EL (cell line): ENCODE results near the gene MAP7D3.

Source experiments
- DNase-seq: peaks from one replicate; pipeline ENCODE4 v3.0.0-alpha.2; 2016

Gene MAP7D3

DNA sequence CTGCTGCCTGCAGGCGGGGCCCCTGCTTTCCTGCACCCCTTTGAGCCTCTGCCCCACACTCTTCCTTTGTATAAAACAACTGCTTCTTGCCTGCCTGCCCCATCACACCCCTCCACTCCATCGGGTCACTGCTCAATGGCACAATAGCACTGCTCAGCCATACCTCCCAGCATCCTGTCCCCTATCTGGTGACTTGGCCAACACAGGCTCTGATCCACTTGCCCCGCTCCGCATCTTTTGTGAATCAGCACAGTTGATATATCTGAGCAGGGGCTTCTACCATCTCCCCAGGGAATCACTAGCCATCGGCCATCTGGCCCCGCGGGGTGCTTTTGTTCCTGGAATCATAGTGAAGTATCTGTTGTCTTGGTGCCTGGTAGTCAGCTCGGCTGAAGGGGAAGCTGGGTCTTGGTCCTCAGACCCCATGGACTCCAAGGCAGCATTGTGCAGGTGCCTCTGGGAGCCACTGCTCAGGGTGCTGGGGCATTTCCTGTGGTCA, 45.3 kb downstream of the MAP7D3 start:
- no peak for DNase-seq

DNA sequence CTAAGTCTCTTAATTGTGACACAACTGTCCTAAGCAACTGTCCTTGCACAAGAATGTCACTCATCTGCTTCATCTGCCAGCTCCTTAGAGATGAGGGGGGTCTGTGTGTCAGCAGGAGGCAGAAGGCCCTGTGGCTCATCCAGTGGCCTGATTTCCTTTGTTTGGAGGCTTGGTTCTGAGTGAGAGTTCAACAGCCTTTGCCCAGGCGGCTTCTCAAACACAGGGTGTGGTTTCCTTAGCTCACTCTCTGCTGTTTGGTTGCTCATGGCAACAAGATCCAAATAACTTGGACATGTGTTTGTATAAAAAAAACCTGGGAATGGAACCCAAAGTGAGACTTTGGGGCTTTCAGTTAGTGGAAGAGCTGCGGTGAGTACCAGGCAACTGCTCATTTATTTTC, 46.6 kb downstream of the MAP7D3 start:
- peak; percentile 57 for DNase-seq

DNA sequence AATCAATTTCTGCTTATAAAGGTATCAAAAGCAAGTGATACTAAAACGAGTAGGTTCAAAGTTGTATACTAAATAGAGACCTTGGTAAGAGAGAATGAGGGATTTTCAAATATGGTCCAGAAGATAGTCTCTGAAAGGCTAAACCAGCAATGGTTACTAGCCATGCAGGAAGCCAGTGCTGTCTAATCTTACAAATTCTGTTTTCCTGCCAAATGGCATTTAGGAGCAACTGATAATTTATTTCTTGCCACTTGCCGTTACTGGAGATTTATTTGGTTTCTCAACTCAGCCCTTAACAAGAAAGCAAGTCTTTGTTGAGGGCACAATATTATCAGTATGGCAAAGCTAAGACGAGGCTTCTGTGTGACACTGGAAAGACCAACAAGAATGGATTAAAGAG, 47.2 kb downstream of the MAP7D3 start:
- no peak for DNase-seq

DNA sequence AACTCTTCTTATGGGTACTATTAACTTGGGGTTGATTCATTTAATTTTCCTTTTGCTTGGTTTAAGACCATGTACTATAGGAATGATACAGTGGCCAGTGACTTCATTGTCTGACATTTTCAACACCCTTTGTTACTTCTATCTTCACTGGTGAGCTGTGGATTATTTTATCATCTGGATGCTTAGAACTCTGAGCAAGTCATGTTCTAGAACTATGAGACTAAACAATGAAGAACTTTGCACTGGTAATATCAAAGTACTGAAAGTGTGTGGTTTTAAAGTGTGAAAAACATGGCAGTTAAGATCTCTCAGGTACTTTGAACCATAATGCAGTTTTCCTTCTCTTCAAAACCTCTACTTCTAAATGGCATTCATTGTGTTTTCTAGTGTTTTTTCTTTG, 47.8 kb downstream of the MAP7D3 start:
- DNase-seq: no peak

DNA sequence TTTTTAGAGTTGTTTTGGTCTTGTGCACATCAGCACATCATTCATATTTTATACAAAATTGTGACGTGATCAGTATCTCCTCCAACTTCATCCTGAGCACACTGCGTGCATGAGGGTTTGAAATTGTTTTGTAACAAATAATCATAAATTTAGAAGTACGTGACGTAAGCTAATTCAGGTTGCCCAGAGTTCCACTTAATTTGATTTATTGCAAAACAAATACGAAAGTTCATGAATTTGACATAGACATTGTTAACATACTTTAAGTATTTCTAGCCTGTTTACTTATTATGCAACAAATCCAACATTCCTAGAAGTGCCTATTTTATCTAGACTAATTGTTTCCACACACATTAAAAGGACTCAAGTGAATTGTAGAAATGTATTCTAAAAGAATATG, 48.3 kb downstream of the MAP7D3 start:
- peak; percentile 72 for DNase-seq

DNA sequence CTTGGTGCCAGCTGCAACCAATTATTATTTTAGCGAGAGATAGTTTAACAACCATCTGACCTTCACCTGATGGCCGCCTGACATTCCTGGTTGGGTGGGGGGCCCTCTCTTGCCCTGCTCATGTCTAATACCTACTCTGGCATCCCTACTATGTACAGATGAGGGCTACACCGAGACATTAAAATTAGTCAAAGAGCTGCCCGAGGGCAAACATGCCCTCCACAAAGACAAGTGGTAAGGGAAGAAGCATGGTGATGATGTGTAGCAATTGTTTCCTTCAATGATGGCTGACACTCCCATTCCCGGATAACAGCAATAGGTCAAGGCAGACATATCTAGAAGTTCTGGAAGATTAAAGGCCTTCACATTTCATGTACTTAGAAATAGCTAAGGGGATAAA, 49.6 kb downstream of the MAP7D3 start:
- DNase-seq: no peak

DNA sequence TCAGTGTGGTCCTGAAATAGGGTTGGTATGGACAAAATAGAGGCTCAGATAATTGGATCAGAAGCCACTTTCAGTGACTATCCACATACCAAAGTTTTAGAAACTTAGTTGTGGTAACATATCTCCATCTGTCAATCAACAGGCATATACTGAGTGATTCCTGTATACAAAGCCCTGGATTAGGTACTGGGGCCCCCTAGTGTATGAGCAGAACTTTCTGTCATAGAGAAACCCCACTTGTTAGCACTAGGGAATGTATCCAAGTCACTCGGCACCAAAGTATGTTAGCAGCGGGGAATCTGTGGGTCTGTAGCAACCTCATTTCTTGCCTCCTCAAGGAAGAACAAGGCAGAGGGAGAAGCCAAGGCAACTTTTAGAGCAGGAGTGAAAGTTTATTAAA, 50.7 kb downstream of the MAP7D3 start:
- peak; percentile 59 for DNase-seq

DNA sequence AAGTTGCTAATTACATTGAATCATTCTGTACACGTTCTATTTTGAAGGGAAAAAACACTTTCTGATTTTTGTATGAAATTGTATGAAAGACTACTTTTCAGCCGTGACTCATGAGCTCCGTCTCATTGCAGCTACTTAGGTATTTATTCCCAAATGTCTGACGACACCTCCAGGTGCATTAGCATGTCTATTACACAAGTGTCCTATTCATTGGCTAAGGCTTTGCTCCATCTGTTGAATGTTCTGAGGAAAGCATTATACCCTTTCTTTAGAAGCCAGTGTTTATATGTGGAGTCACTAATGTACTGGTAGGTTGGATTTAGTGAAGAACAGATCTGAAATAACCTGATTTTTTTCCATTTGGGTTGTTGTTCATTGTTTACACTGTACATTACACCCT, 51.8 kb downstream of the MAP7D3 start:
- no peak for DNase-seq

DNA sequence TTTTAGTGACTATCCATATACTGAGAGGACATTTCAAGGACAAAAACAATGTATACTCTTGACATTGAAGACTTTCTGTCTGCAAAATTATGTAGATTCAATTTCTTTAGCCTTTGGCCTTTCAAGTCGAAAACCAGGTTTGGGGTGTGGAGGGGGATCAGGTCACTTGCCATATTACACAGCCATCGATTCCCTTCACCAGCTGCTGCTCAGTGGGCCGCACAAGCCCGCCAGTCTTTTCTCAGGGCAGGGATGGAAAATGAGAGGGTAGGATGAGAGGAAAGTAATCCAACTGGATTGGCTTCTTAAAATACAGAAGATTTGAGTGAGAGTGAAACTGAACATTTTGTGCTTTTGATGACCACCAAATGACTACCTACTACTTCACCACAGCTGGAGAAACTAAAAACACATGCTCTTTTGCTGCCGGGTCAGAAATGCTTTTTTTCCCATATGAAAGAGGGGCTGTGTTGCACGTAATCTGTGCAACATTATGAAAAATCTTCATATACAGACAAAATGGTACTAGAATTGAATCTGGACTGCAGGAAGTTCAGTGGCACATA, 52.4 kb downstream of the MAP7D3 start:
- DNase-seq: no peak

DNA sequence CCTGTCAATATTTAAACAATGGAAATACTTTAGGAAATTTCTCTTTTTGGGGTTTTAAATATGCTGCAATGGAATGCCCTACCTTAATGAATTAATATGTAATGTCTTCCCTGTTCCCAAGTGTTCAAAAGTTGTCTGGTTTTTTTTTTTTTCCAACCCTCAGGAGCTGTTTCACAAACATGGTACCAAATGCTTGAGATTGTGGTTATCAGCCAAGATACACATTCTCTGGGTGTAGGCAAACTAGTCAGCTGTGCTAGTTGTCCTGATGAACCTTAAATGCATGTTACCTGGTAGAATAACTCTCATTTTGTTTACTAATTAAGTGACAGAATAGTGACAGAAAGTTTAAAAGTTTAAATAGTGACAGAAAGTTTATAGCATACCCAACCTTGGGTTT, 53.2 kb downstream of the MAP7D3 start:
- DNase-seq: no peak

DNA sequence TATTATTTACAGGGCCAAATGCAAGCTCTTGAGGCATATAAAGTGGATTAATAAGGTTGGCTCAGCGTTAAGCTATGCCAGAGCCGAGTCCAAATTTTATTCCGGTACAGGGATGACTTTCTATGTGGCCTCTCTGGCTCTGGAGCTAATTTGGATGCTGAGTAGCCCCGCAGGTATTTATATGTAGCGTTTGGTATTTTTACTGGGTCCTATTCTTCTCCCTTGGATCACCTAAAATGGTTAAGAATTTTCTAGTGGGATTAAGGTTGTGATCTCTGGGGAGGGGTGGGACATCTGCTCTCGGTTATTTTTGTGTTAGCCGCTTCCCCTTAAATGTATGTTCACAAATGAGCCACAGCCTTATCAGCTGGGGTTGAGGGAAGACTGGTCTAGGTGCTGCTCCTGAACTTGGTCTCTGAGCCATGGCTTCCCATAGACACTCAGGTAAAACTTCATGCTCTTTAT, 54.5 kb downstream of the MAP7D3 start:
- DNase-seq: peak; percentile 70

DNA sequence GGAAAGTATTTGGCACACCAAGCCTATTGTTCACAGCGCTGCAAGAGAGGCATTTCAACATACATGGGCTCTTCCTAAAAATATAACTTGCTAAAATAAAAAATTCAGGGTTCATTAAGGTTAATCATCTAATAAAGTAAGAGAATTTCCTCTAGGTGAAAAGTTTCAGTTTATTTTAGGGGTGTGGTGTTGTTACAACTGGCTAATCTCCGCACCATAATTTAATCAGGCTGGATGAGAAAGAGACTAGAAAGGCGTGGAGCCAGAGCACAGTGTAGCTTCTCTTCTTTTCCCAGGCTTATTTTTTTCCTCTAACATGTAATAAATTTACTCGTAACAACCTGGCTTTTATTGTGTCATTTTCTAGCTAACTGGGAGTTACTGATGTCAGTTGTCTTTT, 56.0 kb downstream of the MAP7D3 start:
- no peak for DNase-seq

DNA sequence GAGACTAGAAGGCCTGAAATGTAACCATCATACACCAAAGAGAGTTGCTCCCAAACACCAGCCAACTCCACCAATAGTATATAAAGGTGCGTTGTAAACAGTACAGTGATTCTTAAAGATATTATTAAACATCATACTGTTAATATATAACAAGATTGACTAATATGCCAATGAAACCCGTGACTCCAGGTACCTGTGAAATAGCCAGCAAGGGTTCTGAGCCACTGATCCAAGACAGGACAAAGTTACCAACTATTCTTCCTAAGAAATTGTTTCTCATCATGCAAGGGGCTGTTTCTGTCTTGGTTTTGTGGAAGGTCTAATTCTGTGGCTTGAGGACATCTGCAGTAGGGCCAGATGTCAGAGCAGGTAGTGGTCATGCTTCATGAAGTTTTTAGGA, 56.7 kb downstream of the MAP7D3 start:
- DNase-seq: no peak

DNA sequence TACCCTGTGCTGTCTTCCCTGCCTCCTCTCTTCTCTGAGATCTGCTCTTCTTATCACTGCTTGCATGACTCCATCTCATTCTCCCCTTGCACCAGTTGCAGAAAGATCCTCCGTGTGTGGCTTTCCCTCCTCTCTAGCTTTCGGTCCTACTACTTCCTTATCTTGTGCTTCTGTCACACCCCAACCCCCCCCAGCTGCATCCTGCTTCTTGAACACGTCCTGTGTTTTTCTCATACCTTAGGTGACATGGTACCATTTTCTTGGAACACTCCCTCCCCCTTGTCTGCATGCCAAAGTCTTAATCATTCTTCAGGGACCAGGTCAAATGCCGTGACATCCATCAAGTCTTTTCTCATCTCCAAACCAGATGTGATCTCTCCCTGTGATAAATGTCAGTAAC, 57.4 kb downstream of the MAP7D3 start:
- DNase-seq: no peak

DNA sequence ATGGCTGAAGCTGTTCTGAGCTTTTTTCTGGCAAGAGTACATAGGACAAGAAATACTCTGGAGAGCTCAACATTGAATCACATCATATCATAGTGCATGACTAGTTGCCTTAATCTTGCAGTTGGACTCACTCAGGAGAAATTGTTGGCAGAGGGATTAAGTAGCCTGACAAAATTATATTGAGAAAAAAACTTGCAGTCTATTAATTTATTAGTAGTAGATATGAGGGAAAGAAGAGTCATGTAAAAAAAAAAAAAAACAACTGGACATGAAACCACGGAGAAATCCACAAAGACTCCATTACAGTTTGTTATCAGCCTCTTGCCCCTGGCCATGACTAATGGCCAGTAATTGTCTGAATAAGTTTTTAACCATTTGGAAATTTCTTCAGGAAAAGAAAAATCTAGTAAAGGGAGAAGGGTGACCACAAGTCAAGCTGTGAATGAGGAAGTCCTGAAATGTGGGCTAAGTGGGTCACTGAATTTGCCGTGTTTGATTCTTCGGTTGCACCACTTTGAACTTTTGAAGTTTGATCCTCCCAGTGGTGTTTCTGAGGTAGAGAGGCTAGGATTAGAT, 58.3 kb downstream of the MAP7D3 start:
- peak; percentile 65 for DNase-seq

DNA sequence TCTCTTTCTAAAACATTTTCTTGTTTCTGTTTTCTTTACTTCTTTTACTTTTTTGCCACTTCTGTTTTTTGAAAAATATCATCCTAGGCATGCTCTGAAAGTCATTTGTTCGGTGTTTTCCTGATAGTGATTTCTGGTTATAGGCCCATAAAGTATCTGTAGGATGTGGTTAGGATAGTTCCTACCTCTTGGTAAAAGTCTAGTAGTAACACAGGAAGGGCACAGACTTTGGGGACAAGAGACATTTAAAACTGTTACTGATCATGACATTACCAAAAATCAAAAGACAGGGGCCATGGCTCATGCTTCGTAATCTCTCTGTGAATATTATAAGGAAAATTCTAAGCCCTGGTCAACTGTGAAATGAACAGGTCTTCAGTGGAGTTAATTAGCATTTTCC, 59.1 kb downstream of the MAP7D3 start:
- no peak for DNase-seq

DNA sequence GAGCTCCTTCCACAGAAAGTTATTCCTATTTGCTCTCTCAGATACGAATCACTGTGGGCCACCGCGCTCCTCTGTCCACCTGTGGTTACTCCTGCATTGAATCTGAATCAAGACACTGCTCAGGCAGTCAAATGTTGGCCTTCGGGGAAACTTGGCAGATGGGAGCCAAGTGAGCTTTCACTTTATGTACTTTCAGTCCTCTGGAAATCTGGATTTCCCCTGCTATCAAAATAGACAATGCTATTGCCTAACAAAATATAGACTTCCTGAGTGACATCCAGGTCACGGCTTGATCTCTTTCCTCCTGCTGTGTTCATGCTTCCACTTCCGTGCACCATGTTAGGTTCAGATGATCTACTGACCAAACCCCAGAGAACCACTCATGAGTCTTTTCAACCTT, 60.0 kb downstream of the MAP7D3 start:
- no peak for DNase-seq

DNA sequence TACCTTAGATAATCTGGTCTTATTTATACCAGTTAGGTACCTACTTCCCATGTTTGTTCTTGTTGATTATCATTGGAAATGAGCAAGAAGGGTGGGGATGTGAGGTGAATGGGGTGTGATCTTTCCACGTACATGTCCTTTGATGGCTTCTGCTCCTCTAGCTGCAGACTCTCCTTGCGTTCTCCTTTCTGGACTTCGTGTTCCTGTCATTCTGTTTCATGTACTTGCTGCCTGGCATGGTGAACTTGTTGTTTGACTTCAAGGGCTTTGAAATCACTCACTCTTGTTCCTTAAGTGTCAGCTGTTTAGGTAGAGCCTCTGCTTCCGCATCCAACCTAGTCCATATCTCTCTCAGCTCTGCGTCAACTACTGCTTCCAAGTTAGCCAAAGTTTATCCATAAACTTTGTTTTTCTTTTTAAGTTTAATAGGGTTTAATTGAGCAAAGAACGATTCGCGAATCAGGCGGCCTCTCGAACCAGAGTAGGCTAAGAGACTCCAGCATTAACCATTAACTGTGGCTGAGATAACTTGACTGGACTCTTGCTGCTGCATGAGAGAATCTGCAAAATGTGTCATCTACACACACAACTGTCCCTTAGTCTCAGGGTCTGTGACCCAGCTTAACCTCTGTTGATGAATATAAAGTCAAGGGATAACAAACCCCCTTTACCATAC, 61.0 kb downstream of the MAP7D3 start:
- no peak for DNase-seq

DNA sequence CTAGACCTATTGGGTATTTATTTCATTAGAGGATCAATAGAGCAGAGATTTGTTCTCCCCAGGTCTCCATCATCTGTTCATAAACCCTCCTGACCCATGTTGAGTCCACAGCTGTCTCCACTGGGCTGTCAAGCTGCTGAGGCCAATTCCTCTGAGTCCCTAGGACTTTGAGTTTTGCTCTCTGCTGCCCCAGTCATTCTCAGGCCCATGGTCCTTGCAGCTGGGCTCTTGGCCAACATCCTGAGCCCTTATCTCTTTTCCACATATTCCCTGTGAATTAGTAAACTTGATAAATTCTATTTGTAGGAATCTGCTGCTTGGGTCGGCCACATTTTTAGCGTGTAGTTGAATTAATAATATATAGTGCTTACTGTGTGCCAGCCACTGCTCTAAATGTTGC, 62.0 kb downstream of the MAP7D3 start:
- no peak for DNase-seq

DNA sequence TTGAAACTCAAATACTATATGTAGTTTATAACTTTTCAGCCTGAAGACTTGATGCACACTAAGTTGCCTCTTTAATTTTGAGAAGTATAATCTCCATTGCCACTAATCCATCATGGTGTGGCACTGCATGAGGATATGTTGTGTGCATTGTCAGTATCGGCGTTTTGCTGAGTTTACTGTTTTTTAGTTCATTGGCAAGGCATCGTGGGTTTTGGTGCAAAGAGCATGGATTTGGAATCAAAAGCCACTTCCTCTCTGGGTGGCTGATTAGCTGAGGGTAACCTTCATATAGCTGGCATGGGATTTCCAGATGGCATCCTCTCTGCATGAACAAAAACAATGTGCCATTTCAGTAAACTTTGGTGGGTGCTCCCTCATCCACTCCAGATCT, 65.2 kb downstream of the MAP7D3 start:
- DNase-seq: no peak

DNA sequence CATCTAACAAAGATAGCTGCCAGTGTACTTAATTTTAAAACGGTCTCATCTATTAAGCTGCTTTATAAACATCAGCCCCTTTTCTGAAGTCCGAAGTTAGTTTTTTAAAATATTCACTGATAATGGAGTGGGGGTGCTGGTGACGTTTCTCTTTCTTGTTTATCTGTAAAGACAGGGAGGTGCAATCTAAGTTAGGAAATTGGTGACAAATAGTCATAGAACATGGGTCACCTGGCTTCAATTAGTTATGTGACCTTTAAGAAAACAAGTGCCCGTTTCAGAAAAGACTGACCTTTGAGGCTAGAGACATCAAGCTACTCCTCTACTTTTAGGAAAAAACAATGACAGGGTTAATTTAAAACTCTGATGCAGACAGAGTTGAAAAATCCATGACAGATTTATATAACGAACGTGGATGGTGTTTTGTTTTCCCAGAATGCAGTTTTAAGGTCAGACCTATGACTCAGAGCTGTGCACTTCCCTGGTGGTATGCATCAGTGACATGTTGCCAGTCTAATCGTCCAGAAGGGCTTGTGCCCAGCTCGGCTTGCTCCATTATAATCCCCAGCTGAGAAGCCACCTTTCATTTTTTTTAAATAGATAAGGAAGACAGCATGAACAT, 65.7 kb downstream of the MAP7D3 start:
- peak; percentile 68 for DNase-seq

DNA sequence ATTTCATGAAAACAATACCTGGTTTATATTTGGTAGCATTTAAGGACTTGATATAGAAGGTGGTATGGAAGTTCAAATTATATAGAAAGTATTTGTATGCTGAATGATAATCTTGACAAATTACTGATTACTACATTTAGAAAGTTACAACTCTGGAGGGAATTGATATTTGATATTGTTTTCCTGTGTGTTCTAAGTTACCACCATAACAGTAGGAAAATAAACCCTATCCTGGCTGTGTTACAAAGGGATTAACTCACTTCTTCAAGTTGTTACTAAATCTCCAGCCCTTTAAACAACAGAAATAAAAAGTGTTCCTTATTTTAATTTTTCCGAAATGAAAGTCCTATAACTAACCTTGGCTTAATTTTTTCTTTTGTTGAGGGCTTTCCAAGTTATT, 67.3 kb downstream of the MAP7D3 start:
- DNase-seq: no peak

DNA sequence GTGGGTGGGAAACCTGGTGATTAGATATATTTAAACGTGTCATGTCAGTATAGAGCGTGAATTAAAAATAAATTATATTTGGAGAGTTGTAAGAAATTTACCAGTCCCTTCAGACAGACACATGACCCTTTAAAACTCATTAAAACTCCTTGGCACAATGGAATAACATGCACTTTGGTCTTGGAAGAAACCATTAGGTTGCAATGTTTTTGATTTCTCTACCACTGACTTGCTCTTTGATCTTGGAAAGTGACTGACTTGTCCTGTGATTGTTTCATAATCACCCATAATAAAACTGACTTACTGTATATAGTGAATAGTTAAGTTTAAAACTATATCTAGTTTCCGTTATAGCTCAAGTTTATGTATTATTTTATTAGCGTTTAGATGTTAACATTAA, 68.0 kb downstream of the MAP7D3 start:
- no peak for DNase-seq

DNA sequence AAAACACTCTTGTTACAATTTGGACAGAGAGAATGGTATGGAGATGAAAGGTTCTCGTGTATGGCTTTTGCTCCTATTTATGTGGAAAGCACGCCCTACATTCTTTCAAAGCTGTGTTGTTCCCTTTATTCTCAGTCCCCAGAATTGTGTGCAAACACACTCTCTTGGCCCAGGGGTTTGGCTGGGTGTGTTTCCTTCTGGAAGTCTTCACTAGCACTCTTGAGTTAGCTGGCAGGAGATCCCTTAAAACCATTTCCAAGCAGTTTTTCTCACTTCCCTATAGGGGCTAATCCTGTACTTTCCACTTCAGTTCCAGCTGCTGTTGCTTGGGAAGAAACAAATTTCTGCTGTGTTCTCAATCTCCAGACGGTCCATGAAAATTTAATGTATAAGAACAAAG, 68.8 kb downstream of the MAP7D3 start:
- no peak for DNase-seq
